ENCODE data around the gene PNPLA7. TPM values are rescaled to one million over a fixed set of nuclear protein-coding genes. Genes with fewer than 3 reads are reported as not detected.
A peak's percentile ranks its signal among the peaks of the same experiment; 100 is the strongest.

PNPLA7 gene
- total and polyA plus RNA-seq, 10 donors: 5.1 to 22.7 (median 10.7) TPM

GRCh38 chr9:137462986-137463930, 86.9 kb downstream of the PNPLA7 start:
- intact Hi-C loops (cut with DNase I; ENCODE audit: low total_unique reads): no loop called here
- peak overlapping the region in 3 of 8 donors; percentile 78 to 89 (median 85) for H3K27ac ChIP-seq
- DNase-seq: peak; percentile 78
- no peak overlapping the region for H3K4me3 ChIP-seq
- no peak for TF ChIP-seq POLR2AphosphoS5 (IDR thresholded peaks at IDR 0.05)
- TF ChIP-seq POLR2A (IDR thresholded peaks at IDR 0.05): no peak
- TF ChIP-seq CTCF (IDR thresholded peaks at IDR 0.05 in 8 of 11, conservative IDR thresholded peaks at IDR 0.05 in 3 of 11): no peak
- no peaks in the 10 kb centered on the region for H3K36me3 ChIP-seq
- peaks cover 0 to 17% (median 0%) of the 10 kb centered on the region in 7 donors for H3K27me3 ChIP-seq (replicated peaks in 1 of 7)
- WGBS, 5 donors: 75 to 92% (median 92%) methylated on average over 15 to 30 of the region's 30 CpGs
- no peaks in the 10 kb centered on the region for H3K9me3 ChIP-seq
- peaks cover 19 to 44% (median 40%) of the 10 kb centered on the region in 6 donors for H3K4me1 ChIP-seq

- Histone ChIP-seq H3K4me3 (peak overlapping the region in 5 of 8 donors; percentile 13 to 62 (median 19)), H3K27me3 (replicated peaks in 1 of 7) (peaks cover 0 to 19% (median 0%) of the 10 kb centered on the region in 7 donors), H3K36me3 (peaks cover 0 to 4% (median 0%) of the 10 kb centered on the region in 6 donors), H3K27ac (peak overlapping the region in 7 of 8 donors; percentile 66 to 89 (median 72)), H3K9me3 (no peaks in the 10 kb centered on the region), H3K4me1 (peaks cover 23 to 52% (median 47%) of the 10 kb centered on the region in 6 donors)
- 91 to 93% (median 91%) methylated on average over 11 to 25 of the region's 25 CpGs for WGBS, 5 donors
- DNase-seq: no peak
- TF ChIP-seq POLR2AphosphoS5 (IDR thresholded peaks at IDR 0.05) (no peak), CTCF (IDR thresholded peaks at IDR 0.05 in 8 of 11, conservative IDR thresholded peaks at IDR 0.05 in 3 of 11) (no peak), POLR2A (IDR thresholded peaks at IDR 0.05) (no peak)
- intact Hi-C loops (cut with DNase I; ENCODE audit: low total_unique reads): no loop called here
These were observed 87.7 kb downstream of the PNPLA7 start for GRCh38 chr9:137462396-137462985.

- Histone ChIP-seq H3K9me3 (no peaks in the 10 kb centered on the region), H3K27ac (peak overlapping the region in 7 of 8 donors; percentile 66 to 89 (median 72)), H3K36me3 (peaks cover 0 to 11% (median 0%) of the 10 kb centered on the region in 6 donors), H3K4me3 (peak overlapping the region in 6 of 8 donors; percentile 3 to 62 (median 17)), H3K4me1 (peaks cover 23 to 58% (median 49%) of the 10 kb centered on the region in 6 donors), H3K27me3 (replicated peaks in 1 of 7) (peaks cover 0 to 19% (median 0%) of the 10 kb centered on the region in 7 donors)
- TF ChIP-seq POLR2AphosphoS5 (IDR thresholded peaks at IDR 0.05) (peak; percentile 84 to 92 (median 85)), POLR2A (IDR thresholded peaks at IDR 0.05) (peak in 1 of 3 donors; percentile 38), CTCF (IDR thresholded peaks at IDR 0.05 in 8 of 11, conservative IDR thresholded peaks at IDR 0.05 in 3 of 11) (peak in 9 of 11 experiments; percentile 15 to 57 (median 39))
- intact Hi-C loops (cut with DNase I; ENCODE audit: low total_unique reads): no loop called here
- DNase-seq: peak; percentile 97
- 18 to 39% (median 31%) methylated on average over 33 to 52 of the region's 52 CpGs for WGBS, 5 donors
These were observed 88.4 kb downstream of the PNPLA7 start for GRCh38 chr9:137461663-137462395.

Data from spleen (tissue), 11 donors.